GM23338 (cell line): Measurements from ENCODE around the gene OR56B4. TPM values are rescaled to one million over a fixed set of nuclear protein-coding genes. Genes with fewer than 3 reads are reported as not detected.

Experiments
- ATAC-seq: fragments of 200-7000 bp; cut with Tn5 transposase; 3 replicates; pipeline ENCODE4 v1.9.1; 2020
- DNase-seq: peaks from one replicate; pipeline ENCODE4 v3.0.0-alpha.2; 2015; ENCODE audit warnings: low spot score
- H2AFZ ChIP-seq: fragments of 200-600 bp; sonication (generic); 2 replicates; pipeline ENCODE4 v1.8.0; 2016; ENCODE audit warnings: antibody characterized with exemption, mild to moderate bottlenecking, moderate library complexity
- H3F3A ChIP-seq: fragments of 200-600 bp; sonication (generic); replicated peaks from 2 replicates; pipeline ENCODE4 v1.8.0; 2017; ENCODE audit warnings: antibody characterized with exemption, mixed run types, low read depth
- H3K27ac ChIP-seq: fragments of 200-600 bp; sonication (generic); 2 replicates; pipeline ENCODE4 v1.6.1; 2016; ENCODE audit warnings: low read depth
- H3K27me3 ChIP-seq: fragments of 200-600 bp; sonication (generic); 2 replicates; pipeline ENCODE4 v1.8.0; 2016; ENCODE audit warnings: mild to moderate bottlenecking, mixed run types, moderate library complexity; ENCODE audit not compliant: insufficient read depth
- H3K36me3 ChIP-seq: fragments of 200-600 bp; sonication (generic); 2 replicates; pipeline ENCODE4 v1.8.0; 2016; ENCODE audit warnings: mild to moderate bottlenecking; ENCODE audit not compliant: insufficient read depth
- H3K4me1 ChIP-seq: fragments of 200-600 bp; sonication (generic); 2 replicates; pipeline ENCODE4 v1.8.0; 2016; ENCODE audit warnings: mild to moderate bottlenecking, moderate library complexity; ENCODE audit not compliant: insufficient read depth
- H3K4me2 ChIP-seq: fragments of 200-600 bp; sonication (generic); 2 replicates; pipeline ENCODE4 v1.7.1; 2017; ENCODE audit warnings: mixed run types
- H3K4me3 ChIP-seq: fragments of 200-600 bp; sonication (generic); 2 replicates; pipeline ENCODE4 v1.6.1; 2016; ENCODE audit warnings: mixed run types
- H3K79me2 ChIP-seq: fragments of 200-600 bp; sonication (generic); replicated peaks from 2 replicates; pipeline ENCODE4 v1.8.0; 2017; ENCODE audit warnings: mild to moderate bottlenecking; ENCODE audit not compliant: insufficient read depth
- H3K9me2 ChIP-seq: fragments of 200-600 bp; sonication (generic); 2 replicates; pipeline ENCODE4 v1.8.0; 2017; ENCODE audit not compliant: insufficient read depth
- H4K20me1 ChIP-seq: fragments of 200-600 bp; sonication (generic); replicated peaks from 2 replicates; pipeline ENCODE4 v1.8.0; 2017; ENCODE audit warnings: mild to moderate bottlenecking; ENCODE audit not compliant: insufficient read depth
- H3K27ac Mint-ChIP-seq: 2 replicates; pipeline ENCODE4 v1.8.0; 2020; ENCODE audit warnings: inconsistent platforms, mild to moderate bottlenecking, moderate library complexity, mixed read lengths
- H3K27me3 Mint-ChIP-seq: 3 replicates; pipeline ENCODE4 v1.8.0; 2022; ENCODE audit warnings: low read depth, mild to moderate bottlenecking, moderate library complexity, mixed read lengths, inconsistent platforms; ENCODE audit not compliant: insufficient read depth, poor library complexity
- H3K36me3 Mint-ChIP-seq: 3 replicates; pipeline ENCODE4 v1.8.0; 2021; ENCODE audit warnings: low read depth, mild to moderate bottlenecking, inconsistent platforms, moderate library complexity, mixed read lengths
- H3K4me1 Mint-ChIP-seq: 3 replicates; pipeline ENCODE4 v1.8.0; 2020; ENCODE audit warnings: mild to moderate bottlenecking, inconsistent platforms, mixed read lengths
- H3K4me3 Mint-ChIP-seq: 3 replicates; pipeline ENCODE4 v1.8.0; 2021; ENCODE audit warnings: moderate library complexity, mild to moderate bottlenecking, inconsistent platforms, mixed read lengths
- H3K9me3 Mint-ChIP-seq: 3 replicates; pipeline ENCODE4 v1.8.0; 2020; ENCODE audit warnings: moderate library complexity, mild to moderate bottlenecking, inconsistent platforms, mixed read lengths
- ETS1 ChIP-seq: IDR thresholded peaks from 2 replicates; pipeline ENCODE4 v1.6.1; 2016; ENCODE audit warnings: antibody characterized with exemption
- ZNF462 ChIP-seq: fragments of 250-450 bp; sonication (Bioruptor Pico); IDR thresholded peaks from 2 replicates; pipeline ENCODE4 v1.5.0; 2020; ENCODE audit warnings: mild to moderate bottlenecking, moderate library complexity
- polyA plus RNA-seq: library from polyadenylated mRNA; unstranded; fragments of >200 nt; fragmentation: Nextera tagmentation; extraction: Ambion mirVana; gene quantifications from 2 replicates; pipeline ENCODE4 v1.2.1, GENCODE V29; 2016
- total RNA-seq: library from RNA; depleted of rRNA; stranded (reverse); fragments of >200 nt; shearing (Covaris generic); gene quantifications from 2 replicates; pipeline ENCODE4 v1.2.3, GENCODE V29; 2014

Gene OR56B4
- total and polyA plus RNA-seq, 2 experiments from 2014 or later, result not detected

GRCh38 chr11:6151117-6151516 is 43.6 kb downstream of the OR56B4 start (continued):
- TF ChIP-seq ZNF462 (CRISPR knock-in tag) (no peak), ETS1 (no peak)

- Histone ChIP-seq H3K4me1 (peaks cover 7% of the 10 kb centered on the region; the same call in 1 of the 2 replicates), H3K27me3 (no peaks in the 10 kb centered on the region), H2AFZ (no peak overlapping the region), H3F3A (no peaks in the 10 kb centered on the region), H3K4me3 (no peak overlapping the region), H3K9me2 (peaks cover 7% of the 10 kb centered on the region), H3K4me2 (no peak overlapping the region), H4K20me1 (no peaks in the 10 kb centered on the region), H3K79me2 (no peaks in the 10 kb centered on the region), H3K36me3 (no peaks in the 10 kb centered on the region), H3K27ac (no peak overlapping the region)
- H3K9me3 Mint-ChIP-seq, result peaks cover 8% of the 10 kb centered on the region; the same call in 2 of the 3 replicates
- no peak overlapping the region for H3K27ac Mint-ChIP-seq
- peaks cover 10% of the 10 kb centered on the region for H3K4me1 Mint-ChIP-seq
- DNase-seq, result no peak
- ATAC-seq, result no peak
- H3K27me3 Mint-ChIP-seq, result peaks cover 3% of the 10 kb centered on the region
- no peaks in the 10 kb centered on the region for H3K36me3 Mint-ChIP-seq
- no peak overlapping the region for H3K4me3 Mint-ChIP-seq
- no peak for TF ChIP-seq ZNF462 (CRISPR knock-in tag)
These were observed 44.6 kb downstream of the OR56B4 start for GRCh38 chr11:6152126-6152525.
